ENCODE results near the gene MRPL28.
"Not testable (repeated sequence)": the region's sequence is repeated elsewhere in the genome, so short reads cannot be mapped to it uniquely, and the experiment has no call there.

MRPL28 gene

DNA sequence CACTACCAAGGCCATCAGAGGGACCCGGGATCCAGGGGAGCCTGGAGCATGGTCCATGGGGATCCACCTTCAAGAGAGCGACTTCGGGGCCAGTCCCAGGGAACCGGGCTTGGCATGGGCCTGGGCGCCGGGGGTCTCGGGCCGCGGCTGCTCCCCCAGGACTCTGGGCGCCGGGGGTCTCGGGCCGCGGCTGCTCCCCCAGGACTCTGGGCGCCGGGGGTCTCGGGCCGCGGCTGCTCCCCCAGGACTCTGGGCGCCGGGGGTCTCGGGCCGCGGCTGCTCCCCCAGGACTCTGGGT is 7.7 kb downstream of the MRPL28 start:
- DNase-seq (ENCODE audit: extremely low spot score, insufficient read length, low read depth); FAIRE-seq: not testable (repeated sequence)

DNA sequence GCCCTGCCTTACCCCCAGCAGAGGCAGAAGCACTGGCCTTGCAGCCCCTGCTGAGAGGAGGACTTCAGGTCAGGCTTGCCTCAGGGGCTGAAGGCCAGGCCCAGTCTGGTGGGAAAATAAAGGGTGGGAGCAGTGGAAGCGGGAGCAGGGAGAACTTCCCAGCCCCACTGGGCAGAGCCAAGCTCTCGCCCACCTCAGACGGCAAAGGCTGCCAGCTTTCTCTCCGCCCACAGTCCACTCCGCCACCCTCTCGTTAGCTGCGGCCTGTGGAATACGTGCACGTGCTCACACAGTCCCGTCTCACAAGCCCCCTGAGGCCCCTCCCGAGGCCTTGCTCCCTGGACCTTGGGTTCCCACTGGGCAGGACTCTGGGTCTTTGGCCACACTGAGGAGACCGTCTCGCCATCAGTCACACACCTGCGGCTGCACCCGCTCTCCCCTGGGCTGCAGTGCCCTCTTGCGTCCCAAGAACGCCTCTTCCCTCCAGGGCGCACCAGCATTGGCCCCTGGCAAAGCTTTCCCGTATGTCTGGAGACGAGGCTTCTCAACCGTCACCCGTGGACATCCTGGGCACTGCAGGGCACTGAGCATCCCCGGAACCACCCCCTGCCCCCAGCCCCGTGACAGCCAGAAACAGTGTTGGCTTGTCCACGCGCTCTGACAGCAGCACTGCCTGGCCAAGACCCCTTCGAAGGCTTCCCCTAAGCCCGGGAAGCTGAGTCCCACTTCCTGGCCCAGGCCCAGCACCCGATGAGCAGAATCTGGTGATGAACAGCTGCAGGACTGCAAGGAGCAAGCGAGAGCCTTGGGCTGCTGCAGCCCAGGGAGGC is 8.3 kb downstream of the MRPL28 start:
- FAIRE-seq (peak; percentile 77), DNase-seq (ENCODE audit: extremely low spot score, insufficient read length, low read depth) (peak; percentile 82)

DNA sequence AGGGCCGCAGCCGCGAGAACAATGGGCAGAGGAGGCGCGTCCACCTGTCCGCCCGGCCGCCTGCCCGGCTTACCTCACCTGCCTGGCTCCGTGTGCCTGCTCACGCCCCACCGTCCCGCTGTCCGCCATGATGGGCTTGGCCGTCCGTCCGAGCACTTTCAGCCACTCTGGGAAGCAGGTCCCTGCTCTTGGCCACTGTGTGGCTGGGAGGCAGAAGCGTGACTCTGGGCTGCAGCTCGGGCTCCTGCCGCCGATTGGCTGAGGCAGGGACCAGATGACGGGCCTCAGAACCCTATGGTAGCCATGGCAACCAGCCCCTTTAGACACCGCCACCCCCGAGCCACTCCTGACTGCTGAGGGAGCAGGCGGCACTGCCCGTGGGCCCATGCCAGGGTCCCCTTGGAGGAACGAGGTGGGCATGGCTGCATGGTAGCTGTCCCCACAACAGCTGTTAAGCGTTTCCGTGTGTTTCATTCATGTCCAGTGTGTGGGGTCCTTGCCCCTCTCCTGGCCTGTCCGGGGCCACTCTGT is 8.9 kb downstream of the MRPL28 start:
- DNase-seq (ENCODE audit: extremely low spot score, insufficient read length, low read depth) (no peak), FAIRE-seq (no peak)

DNA sequence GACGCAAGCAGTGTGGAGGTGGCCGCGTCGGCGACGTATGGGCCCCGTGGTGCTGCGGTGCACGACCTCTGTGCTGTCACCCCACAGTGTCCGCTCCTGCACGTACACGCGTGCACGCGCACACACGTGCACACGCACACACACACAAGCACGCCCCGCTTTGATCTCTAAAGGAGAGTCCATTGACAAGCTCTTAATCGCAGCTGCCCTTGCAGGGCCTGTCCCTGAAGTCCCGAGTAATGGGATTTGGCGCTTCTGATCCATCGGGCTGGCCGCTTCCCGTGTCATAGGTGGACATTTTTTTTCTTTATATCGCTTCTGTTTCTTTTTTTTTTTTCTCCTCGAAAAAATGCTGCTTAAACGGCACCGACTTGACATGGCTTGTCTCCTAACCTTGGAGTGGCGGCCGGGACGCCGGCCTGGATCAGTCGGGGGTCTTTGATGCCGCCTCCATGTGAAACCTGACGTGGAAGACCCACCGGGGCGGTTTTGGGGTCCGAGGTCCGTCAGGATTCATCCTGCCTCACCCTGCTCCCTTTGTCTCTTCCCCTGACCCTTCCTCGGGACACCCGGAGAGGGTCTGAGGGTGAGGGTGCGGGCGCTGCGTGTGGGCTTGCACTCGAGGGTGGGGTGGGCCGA is 9.5 kb downstream of the MRPL28 start:
- DNase-seq (ENCODE audit: extremely low spot score, insufficient read length, low read depth) (no peak), FAIRE-seq (no peak)

DNA sequence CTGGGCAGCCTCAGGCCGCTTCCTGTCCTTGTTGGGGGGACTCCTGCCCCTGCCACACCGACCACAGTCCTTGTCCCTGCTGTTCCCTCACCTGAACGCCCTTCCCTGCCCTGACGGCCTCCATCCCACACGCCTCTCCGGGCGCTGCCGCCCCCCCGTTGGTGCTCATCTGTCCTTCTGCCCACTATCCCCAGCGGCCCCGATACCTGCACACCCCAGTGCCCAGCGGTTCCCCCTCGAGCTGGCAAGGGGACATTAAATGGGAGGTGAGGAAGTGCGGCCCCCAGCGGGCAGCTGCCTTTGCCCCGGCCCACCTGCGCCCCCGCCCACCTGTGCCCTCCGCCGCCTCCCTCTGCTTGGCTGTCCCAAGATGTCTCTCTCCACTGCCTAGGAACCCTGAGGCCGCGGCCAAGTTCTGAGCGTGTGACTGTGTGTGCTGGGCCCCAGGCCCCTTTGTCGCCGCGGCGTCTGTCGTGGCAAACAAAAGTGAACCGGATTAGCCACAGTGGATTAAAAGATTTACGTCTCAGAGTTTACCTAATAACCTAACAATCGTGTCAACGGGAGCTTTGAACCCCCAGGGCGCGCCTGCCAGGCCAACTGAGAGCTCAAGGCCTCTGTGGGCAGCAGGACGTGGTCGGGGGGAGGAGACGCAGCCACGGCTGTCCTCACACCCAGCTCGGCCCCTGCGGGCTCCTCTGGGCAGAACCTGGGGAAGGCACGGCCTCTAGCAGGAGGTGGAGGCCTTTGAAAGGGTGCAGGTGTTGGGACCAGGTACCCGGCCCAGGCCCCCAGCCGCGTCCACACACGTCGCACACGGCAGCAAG is 10.3 kb downstream of the MRPL28 start:
- no peak for DNase-seq (ENCODE audit: extremely low spot score, insufficient read length, low read depth)
- no peak for FAIRE-seq

DNA sequence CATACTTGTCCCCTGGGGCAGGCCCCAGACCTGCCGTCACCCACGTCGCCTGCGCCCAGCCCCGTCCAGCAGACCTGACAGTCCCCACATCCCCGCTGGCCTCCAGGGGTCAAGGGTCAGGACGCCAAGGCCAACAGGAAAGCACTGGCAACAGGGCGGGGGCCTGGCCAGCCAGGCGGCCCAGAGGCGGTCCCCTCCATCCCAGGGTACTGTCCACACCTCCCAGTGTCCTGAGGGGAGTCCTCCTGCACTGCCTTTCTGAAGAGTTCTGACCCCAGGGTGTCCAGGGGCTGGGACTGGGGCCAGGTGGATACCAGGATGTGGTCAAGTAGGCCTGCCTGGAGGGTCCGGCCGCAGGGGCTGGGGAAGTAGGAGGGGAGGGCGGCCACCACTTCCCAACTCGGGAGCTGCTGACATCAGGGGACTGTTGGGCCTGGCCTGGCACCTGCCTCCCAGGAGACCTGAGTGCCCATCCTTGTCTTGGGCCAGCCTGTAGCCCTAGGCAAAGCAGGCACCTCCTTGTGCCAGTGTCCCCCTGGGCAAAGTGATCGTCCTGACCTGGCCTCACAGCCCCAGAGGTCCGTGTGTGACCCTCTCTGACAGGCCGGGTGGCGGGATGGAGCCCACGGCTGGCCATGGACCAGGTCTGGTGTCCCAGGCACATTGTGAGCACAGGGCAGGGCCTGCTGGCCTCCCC is 11.1 kb downstream of the MRPL28 start:
- FAIRE-seq: no peak
- DNase-seq (ENCODE audit: extremely low spot score, insufficient read length, low read depth): no peak

DNA sequence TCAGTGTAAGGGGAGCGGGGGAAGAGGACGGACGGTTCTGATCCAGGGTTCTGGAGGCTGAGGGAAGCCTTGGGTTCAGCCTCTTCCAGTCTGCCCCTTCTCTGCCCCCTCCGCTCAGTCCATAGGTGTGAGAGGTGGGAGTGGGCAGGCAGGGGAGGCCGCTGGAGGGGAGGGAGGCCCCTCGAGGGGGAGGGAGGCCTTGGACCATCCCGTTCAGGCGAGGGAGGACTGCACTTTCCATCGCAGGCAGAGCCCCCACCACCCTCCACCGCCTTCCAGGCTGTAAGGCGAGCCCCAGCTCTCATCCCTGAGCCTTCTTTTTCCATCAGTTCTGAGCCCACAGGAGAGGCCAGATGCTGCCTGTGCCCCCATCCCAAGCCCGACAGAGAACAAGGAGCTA is 13.6 kb downstream of the MRPL28 start:
- DNase-seq (ENCODE audit: extremely low spot score, insufficient read length, low read depth): no peak
- FAIRE-seq: no peak

DNA sequence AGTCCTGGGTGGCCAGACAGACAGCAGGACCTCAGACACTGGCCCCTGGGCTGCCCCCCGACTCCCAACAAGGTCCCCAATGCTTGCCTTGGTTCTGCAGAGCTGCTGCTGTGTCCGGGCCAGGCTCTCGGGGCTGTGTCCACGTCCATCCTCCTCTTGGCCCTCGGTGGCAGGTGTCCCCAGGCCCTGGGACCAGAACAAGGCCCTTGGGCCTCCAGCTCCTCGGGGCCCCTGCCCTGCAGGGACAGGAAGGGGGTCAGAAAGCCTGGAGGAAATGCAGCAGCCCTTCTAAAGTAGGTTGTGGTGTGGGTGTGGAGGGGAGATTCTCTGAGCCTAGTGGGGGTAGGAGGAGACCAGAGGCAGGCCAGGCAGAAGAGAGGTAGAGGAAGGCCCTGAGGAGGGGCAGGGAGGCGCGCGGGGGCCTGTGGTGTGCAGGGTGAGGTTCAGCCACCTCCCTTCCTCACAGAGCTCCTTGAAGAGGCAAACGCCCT is 15.3 kb downstream of the MRPL28 start:
- DNase-seq (ENCODE audit: extremely low spot score, insufficient read length, low read depth) (no peak), FAIRE-seq (no peak)

DNA sequence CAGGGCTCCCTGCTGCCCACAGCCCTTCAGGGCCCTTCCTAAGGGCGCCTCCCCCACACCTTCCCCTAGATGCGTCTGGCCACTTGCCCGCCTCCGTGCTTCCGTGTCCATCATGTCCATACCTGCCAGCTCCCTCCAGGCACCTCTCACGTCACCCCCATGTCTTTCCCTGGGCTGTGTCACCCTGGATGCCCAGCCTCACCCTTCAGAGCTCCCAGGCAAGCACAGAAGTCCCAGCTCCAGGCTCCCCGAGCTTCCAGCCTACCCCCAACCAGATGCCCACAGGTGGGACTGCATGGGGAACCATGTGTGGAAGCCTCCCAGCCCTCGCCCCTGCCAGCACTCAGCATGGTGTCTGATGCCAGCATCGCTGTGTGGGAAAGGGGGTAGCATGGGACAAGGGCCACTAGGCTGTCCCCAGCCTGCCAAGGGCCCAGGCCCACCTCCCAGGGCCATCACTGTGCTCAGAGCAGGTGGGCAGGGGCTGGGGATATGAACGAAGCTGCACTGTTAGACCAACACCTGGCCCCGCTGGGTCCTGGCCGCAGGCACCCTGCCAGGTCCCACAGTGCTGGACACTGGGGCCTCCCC is 16.0 kb downstream of the MRPL28 start:
- FAIRE-seq: no peak
- DNase-seq (ENCODE audit: extremely low spot score, insufficient read length, low read depth): no peak

DNA sequence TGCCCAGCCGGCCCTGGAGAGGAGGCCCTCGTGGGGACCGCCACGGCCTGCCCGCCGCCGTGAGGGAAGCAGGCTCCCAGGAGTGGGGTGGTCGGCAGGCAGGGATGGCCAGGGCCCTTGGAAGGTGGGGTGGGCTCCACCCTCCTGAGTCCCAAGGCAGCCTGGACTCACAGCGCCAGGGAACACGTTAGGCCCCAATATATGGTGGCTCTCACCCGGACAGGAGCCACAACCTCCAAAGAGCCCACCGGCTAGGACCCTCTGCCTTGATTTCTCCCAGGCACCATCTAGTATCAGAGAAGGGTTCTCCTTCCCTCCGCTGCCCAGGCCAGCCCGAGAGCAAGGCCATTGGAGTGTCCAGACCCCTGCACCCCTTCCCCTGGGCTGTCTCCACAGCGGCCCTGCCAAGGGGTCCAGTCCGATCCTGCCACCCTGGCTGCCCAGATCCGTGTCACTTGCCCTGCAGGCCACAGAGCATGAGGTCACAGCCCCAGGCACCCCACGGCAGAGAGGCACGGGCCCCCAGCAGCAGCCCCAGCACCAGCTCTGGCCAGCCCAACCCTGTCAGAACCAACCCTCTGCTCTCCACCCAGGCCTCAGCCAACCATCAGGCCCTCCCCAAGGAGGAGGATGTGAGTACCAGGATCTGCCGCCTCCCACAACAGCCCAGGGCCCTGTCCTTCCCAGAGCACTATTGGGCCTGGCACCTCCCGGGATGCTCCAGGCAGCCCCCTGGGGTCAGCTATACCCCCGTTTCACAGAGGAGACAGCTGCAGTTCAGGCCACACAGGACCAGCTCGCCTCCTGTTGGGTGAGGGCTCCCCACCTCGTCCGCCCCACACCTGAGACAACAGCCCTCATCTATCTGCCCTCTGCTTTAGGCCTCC is 16.7 kb downstream of the MRPL28 start:
- FAIRE-seq: no peak
- DNase-seq (ENCODE audit: extremely low spot score, insufficient read length, low read depth): no peak

DNA sequence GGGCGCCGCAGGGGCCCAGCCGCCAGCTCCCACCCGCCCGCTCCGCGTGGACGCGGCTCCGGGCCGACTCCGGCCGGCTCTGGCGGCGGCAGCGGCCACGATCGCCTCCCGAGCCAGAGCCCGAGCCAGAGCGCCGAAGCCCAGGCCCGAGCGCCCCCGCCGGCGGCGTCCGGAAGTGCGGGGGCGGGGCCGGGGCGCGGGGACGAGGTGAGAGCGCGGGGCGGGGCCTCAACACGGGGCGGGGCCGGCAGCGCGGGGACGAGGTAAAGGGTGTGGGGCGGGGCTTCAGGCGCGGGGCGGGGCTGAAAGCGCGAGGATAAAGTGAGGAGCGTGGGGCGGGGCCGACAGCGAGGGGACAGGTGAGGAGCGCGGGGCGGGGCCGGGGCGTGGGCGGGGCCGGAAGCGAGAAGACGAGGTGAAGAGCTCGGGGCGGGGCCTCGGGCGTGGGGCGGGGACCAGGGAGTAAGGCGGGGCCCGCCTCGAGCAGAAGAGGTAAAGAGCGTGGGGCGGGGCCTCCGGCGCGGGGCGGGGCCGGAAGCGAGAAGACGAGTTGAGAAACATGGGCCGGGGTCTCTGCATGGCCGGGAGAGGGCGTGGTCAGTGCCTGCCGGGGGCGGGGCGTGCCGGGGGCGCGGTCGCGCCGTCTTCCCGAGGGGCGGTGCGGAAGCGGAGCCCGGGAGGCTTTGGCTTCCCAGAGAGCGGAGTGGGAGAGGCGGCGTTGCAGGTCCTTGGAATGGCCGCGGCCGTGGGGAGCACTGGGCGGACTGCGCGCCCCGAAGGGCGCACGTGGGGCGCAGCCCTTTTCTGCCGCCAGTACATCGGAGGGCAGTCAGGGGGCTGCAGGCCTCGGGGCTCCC is 17.6 kb downstream of the MRPL28 start, which contains the start of gene AXIN1:
AXIN1 (minus strand) TSS at position 177 of the 857 bp plus-strand sequence. CDS start 5,698 bp downstream, outside the sequence.
- DNase-seq (ENCODE audit: extremely low spot score, insufficient read length, low read depth) (peak; percentile 81), FAIRE-seq (peak; percentile 83)

DNA sequence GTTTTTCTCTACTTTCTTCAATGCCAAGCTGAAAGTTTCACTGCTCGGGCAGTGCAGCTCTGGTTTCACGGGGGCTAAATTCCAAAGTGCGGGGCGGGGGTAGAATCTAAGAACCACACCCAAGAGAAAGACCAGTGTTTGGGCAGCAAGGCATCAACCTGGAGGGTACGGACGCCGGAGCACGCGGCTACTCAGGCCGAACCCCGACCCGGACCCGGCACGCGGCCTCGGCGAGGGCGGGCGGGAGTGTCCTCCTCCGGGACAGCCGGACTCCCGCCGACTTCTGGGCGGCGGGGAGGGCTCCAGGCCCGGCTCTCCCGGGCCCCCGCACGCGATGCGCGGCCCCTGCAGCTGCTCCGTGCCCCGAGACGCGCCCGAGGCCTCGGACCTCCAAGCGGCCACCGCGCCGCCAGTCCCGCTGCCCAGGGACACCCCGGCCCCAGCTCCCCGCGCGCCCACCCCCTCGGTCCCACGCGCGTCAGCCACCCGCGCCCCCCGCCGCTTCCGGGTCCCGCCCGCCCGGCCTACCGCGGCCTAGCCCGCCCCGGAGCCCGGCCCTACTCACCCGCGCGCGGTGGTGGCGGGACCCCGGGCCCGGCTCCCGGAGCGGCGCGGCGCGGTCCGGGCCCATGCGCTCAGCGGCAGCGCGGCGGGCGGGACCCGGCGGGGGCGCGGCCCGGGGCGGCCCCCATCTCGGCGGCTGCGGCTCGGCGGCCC is 18.4 kb downstream of the MRPL28 start:
- DNase-seq (ENCODE audit: extremely low spot score, insufficient read length, low read depth): no peak

DNA sequence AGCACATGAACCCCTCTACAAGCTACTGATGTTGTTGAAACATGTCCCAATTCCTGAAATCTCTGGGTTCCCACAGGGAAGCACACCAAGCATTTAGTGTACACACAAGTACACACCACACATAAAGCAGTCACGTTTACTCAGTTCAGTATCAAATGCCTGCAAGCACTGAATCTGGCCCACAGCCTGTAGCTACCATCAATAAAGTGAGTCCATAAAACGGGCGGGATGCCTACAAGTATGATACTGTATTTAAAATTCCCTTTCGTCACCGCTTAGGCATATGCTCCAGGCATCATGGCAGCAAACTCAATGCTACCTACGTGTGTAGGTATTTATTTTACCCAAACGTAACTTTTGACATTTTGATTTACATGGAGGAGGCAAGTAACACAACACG is 20.1 kb downstream of the MRPL28 start:
- DNase-seq (ENCODE audit: extremely low spot score, insufficient read length, low read depth) (no peak), FAIRE-seq (no peak)

More for the DNA sequence above, 18.4 kb downstream of the MRPL28 start:
- no peak for FAIRE-seq

DNA sequence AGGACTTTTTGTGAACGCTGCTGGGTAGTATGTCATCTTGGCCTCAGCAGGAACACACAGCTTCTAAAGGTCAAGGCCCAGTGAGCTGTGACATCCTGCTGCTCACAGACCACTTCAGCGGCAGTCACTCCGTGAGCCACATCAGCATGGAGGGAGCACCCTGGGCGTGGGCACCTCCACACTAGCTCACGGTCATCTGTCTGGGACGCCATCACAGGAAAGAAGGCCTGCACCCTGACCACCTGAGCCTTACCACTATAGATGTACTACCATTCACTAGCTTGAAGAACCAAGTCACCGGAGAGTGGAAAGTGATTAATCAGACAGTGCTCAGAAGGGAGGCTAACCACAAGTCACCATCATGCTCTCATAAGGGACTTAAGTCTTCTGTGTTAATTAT is 21.1 kb downstream of the MRPL28 start:
- peak; percentile 87 for FAIRE-seq
- peak; percentile 52 for DNase-seq (ENCODE audit: extremely low spot score, insufficient read length, low read depth)

DNA sequence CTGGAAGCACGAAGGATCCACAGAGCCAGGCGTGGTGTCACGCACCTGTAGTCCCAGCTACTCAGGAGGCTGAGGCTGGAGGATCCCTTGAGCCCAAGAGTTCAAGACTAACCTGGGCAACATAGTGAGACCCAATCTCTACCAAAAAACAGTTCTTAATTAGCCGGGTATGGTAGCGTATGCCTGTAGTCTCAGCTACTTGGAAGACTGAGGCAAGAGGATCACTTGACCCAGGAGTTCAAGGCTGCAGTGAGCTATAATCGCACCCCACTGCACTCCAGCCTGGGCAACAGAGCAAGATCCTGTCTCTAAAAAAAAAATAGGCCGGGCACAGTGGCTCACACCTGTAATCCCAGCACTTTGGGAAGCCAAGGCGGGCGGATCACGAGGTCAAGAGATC is 21.8 kb downstream of the MRPL28 start:
- not testable (repeated sequence) for DNase-seq (ENCODE audit: extremely low spot score, insufficient read length, low read depth); FAIRE-seq

DNA sequence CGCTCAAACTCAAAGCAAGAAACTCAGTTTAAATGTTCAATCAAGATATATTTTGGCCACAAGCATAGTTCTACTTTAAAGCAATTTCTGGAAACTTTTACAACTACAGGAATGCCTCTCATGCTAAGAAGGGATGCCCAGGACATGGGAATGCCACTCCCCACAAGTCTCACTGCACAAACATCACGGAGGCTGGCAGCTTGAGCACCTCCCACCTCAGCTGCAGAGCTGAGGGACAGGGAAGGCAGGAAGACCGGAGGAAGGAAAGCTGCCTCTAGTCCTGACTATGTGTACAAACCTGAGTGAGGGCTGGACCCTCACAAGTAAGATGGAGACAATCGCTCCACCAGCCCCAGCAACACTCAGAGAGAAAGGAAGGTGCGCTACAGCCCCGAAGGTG is 23.1 kb downstream of the MRPL28 start:
- no peak for FAIRE-seq

DNA sequence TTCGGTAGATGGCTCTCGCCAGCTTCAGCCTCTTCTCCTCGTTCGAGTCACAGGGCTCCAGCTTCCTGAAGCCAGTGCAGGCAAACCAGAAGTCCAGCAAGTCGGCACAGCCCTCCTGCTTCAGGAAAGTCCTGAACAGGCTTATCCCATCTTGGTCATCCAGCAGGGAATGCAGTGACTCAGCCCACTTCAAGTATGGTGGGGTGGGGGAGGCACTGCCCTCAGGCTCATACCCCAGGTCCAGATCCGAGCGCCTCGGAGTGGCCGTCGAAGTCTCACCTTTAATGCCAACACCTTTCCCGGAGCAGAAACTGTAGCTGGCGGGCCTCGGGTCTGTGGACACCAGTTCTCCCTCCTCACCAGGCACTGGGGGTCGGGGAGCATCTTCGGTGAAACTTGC is 23.8 kb downstream of the MRPL28 start:
- DNase-seq (ENCODE audit: extremely low spot score, insufficient read length, low read depth): no peak
- FAIRE-seq: no peak

More for the DNA sequence above, 23.1 kb downstream of the MRPL28 start:
- no peak for DNase-seq (ENCODE audit: extremely low spot score, insufficient read length, low read depth)
